ENCODE results near the gene ZFYVE21.

Gene ZFYVE21

GRCh38 chr14:103731481-103731880, 15.9 kb downstream of the ZFYVE21 start:
- Histone ChIP-seq H3K36me3 (ENCODE audit: control insufficient read depth in 2 of 2, insufficient read depth in 2 of 2, low read length in 2 of 2) (peaks cover 52 to 59% of the 10 kb centered on the region in 2 donors), H3K9ac (ENCODE audit: low read depth in 1 of 2, low read length in 2 of 2) (no peak overlapping the region)

GRCh38 chr14:103731916-103732867, 16.6 kb downstream of the ZFYVE21 start:
- H3K27ac ChIP-seq (ENCODE audit: low read depth in 2 of 2, low read length in 2 of 2) = no peak overlapping the region
- no peaks in the 10 kb centered on the region for H3K27me3 ChIP-seq (ENCODE audit: control insufficient read depth in 2 of 2, insufficient read depth in 2 of 2, low read length in 2 of 2)
- no peak overlapping the region for H3K4me3 ChIP-seq (ENCODE audit: low read length in 2 of 2)
- peaks cover 53 to 64% of the 10 kb centered on the region in 2 donors for H3K36me3 ChIP-seq (ENCODE audit: control insufficient read depth in 2 of 2, insufficient read depth in 2 of 2, low read length in 2 of 2)
- peaks cover 0 to 3% of the 10 kb centered on the region in 2 donors for H3K4me1 ChIP-seq (ENCODE audit: control insufficient read depth in 2 of 2, insufficient read depth in 2 of 2, low read length in 2 of 2)
- no peak overlapping the region for H3K9ac ChIP-seq (ENCODE audit: low read depth in 1 of 2, low read length in 2 of 2)
- H3K9me3 ChIP-seq (ENCODE audit: control insufficient read depth in 2 of 2, low read length in 2 of 2) = no peaks in the 10 kb centered on the region

More at GRCh38 chr14:103731481-103731880, 15.9 kb downstream of the ZFYVE21 start:
- Histone ChIP-seq H3K27me3 (ENCODE audit: control insufficient read depth in 2 of 2, insufficient read depth in 2 of 2, low read length in 2 of 2) (no peaks in the 10 kb centered on the region), H3K4me1 (ENCODE audit: control insufficient read depth in 2 of 2, insufficient read depth in 2 of 2, low read length in 2 of 2) (peaks cover 0 to 3% of the 10 kb centered on the region in 2 donors), H3K27ac (ENCODE audit: low read depth in 2 of 2, low read length in 2 of 2) (no peak overlapping the region), H3K4me3 (ENCODE audit: low read length in 2 of 2) (no peak overlapping the region), H3K9me3 (ENCODE audit: control insufficient read depth in 2 of 2, low read length in 2 of 2) (no peaks in the 10 kb centered on the region)

DNA sequence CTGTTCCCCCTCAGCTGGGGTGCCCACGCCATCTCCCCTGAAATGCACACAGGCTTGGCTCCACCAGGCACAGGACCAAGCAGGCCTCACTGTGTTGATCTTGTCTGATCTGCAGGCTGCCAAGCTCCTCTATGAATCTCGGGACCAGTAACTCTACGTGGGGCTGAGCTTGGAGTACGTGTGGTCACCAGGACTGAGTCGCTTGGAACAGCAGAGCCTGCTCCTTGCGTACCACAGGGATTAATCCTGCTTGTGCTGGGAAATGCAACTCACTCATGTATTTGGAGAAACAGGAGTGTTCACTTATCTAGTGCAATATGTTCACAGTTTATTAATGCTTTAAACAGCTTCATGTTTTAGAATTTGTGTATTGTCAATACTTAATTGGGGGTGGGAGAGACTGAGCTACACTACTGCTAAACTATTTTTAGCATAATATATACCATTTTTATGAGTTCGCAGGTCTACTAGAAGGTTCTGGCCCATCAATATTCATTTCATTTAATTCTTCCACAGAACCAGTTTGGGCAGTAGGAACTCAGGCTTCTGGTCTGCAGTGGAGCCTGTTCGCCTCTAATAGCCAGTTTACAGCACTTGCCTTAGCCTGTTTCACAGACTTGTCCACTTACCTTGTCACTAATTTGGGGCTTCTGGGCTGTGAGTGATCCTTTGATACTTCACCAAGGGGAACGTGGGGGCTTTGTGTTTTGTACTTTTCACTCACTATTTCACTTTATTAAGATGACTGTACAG, 17.4 kb downstream of the ZFYVE21 start:
- Histone ChIP-seq H3K9me3 (ENCODE audit: control insufficient read depth in 2 of 2, low read length in 2 of 2) (no peaks in the 10 kb centered on the region), H3K4me1 (ENCODE audit: control insufficient read depth in 2 of 2, insufficient read depth in 2 of 2, low read length in 2 of 2) (no peaks in the 10 kb centered on the region), H3K27me3 (ENCODE audit: control insufficient read depth in 2 of 2, insufficient read depth in 2 of 2, low read length in 2 of 2) (no peaks in the 10 kb centered on the region), H3K36me3 (ENCODE audit: control insufficient read depth in 2 of 2, insufficient read depth in 2 of 2, low read length in 2 of 2) (peaks cover 56 to 71% of the 10 kb centered on the region in 2 donors), H3K27ac (ENCODE audit: low read depth in 2 of 2, low read length in 2 of 2) (no peak overlapping the region), H3K9ac (ENCODE audit: low read depth in 1 of 2, low read length in 2 of 2) (no peak overlapping the region), H3K4me3 (ENCODE audit: low read length in 2 of 2) (no peak overlapping the region)

DNA sequence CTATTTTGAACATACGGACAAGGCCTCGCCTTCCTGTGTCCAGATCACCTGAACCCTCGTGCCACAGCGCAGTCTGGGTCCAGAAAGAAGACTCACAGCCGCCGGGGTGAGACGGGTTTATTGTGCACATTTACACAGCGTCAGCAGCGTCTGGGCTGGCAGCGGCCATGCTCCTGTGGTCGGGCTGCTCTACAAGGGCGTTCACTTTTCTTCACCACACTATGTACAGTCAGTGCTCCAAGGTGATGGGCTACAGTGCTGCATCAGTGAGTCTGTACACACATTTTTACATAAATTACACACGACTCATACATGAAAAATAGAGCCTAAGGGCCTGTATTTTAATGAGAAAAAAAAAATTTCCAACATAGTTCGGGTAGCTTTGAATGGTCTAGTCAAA, 18.0 kb downstream of the ZFYVE21 start:
- Histone ChIP-seq H3K27me3 (ENCODE audit: control insufficient read depth in 2 of 2, insufficient read depth in 2 of 2, low read length in 2 of 2) (no peaks in the 10 kb centered on the region), H3K4me1 (ENCODE audit: control insufficient read depth in 2 of 2, insufficient read depth in 2 of 2, low read length in 2 of 2) (no peaks in the 10 kb centered on the region), H3K9me3 (ENCODE audit: control insufficient read depth in 2 of 2, low read length in 2 of 2) (no peaks in the 10 kb centered on the region), H3K4me3 (ENCODE audit: low read length in 2 of 2) (no peak overlapping the region), H3K36me3 (ENCODE audit: control insufficient read depth in 2 of 2, insufficient read depth in 2 of 2, low read length in 2 of 2) (peaks cover 61 to 70% of the 10 kb centered on the region in 2 donors), H3K27ac (ENCODE audit: low read depth in 2 of 2, low read length in 2 of 2) (no peak overlapping the region), H3K9ac (ENCODE audit: low read depth in 1 of 2, low read length in 2 of 2) (no peak overlapping the region)

GRCh38 chr14:103734081-103734888, 18.7 kb downstream of the ZFYVE21 start:
- no peak overlapping the region for H3K27ac ChIP-seq (ENCODE audit: low read depth in 2 of 2, low read length in 2 of 2)
- H3K4me3 ChIP-seq (ENCODE audit: low read length in 2 of 2) = no peak overlapping the region
- no peak overlapping the region for H3K9ac ChIP-seq (ENCODE audit: low read depth in 1 of 2, low read length in 2 of 2)
- no peaks in the 10 kb centered on the region for H3K4me1 ChIP-seq (ENCODE audit: control insufficient read depth in 2 of 2, insufficient read depth in 2 of 2, low read length in 2 of 2)
- no peaks in the 10 kb centered on the region for H3K9me3 ChIP-seq (ENCODE audit: control insufficient read depth in 2 of 2, low read length in 2 of 2)
- H3K36me3 ChIP-seq (ENCODE audit: control insufficient read depth in 2 of 2, insufficient read depth in 2 of 2, low read length in 2 of 2) = peaks cover 61 to 71% of the 10 kb centered on the region in 2 donors
- H3K27me3 ChIP-seq (ENCODE audit: control insufficient read depth in 2 of 2, insufficient read depth in 2 of 2, low read length in 2 of 2) = no peaks in the 10 kb centered on the region

GRCh38 chr14:103735022-103735421, 19.4 kb downstream of the ZFYVE21 start:
- no peak overlapping the region for H3K4me3 ChIP-seq (ENCODE audit: low read length in 2 of 2)
- no peaks in the 10 kb centered on the region for H3K4me1 ChIP-seq (ENCODE audit: control insufficient read depth in 2 of 2, insufficient read depth in 2 of 2, low read length in 2 of 2)
- no peaks in the 10 kb centered on the region for H3K27me3 ChIP-seq (ENCODE audit: control insufficient read depth in 2 of 2, insufficient read depth in 2 of 2, low read length in 2 of 2)
- no peak overlapping the region for H3K9ac ChIP-seq (ENCODE audit: low read depth in 1 of 2, low read length in 2 of 2)
- H3K36me3 ChIP-seq (ENCODE audit: control insufficient read depth in 2 of 2, insufficient read depth in 2 of 2, low read length in 2 of 2) = peaks cover 64 to 70% of the 10 kb centered on the region in 2 donors
- no peak overlapping the region for H3K27ac ChIP-seq (ENCODE audit: low read depth in 2 of 2, low read length in 2 of 2)
- no peaks in the 10 kb centered on the region for H3K9me3 ChIP-seq (ENCODE audit: control insufficient read depth in 2 of 2, low read length in 2 of 2)

DNA sequence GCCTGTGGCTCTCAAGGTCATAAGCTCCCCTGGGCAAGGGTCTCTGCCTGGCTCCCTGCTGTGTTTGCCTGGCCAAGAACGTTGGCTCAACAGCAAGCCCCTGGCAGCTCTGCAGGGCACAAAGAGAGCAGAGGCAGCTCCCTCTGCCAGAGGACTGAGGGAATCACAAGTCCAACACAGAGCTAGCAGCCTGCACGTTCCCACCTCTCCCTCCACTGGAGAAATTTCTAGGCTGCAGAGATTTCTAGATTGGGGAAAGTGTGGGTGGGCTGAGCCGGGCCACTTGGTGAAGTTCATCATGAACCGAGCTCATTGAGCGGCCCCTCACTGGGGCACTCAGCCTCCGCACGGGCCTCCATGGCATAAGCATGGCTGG, 19.8 kb downstream of the ZFYVE21 start:
- Histone ChIP-seq H3K27ac (ENCODE audit: low read depth in 2 of 2, low read length in 2 of 2) (no peak overlapping the region), H3K9me3 (ENCODE audit: control insufficient read depth in 2 of 2, low read length in 2 of 2) (no peaks in the 10 kb centered on the region), H3K36me3 (ENCODE audit: control insufficient read depth in 2 of 2, insufficient read depth in 2 of 2, low read length in 2 of 2) (peaks cover 67 to 68% of the 10 kb centered on the region in 2 donors), H3K9ac (ENCODE audit: low read depth in 1 of 2, low read length in 2 of 2) (no peak overlapping the region), H3K27me3 (ENCODE audit: control insufficient read depth in 2 of 2, insufficient read depth in 2 of 2, low read length in 2 of 2) (no peaks in the 10 kb centered on the region), H3K4me3 (ENCODE audit: low read length in 2 of 2) (no peak overlapping the region), H3K4me1 (ENCODE audit: control insufficient read depth in 2 of 2, insufficient read depth in 2 of 2, low read length in 2 of 2) (no peaks in the 10 kb centered on the region)

GRCh38 chr14:103735815-103736545, 20.4 kb downstream of the ZFYVE21 start:
- no peaks in the 10 kb centered on the region for H3K4me1 ChIP-seq (ENCODE audit: control insufficient read depth in 2 of 2, insufficient read depth in 2 of 2, low read length in 2 of 2)
- H3K27me3 ChIP-seq (ENCODE audit: control insufficient read depth in 2 of 2, insufficient read depth in 2 of 2, low read length in 2 of 2) = no peaks in the 10 kb centered on the region
- H3K36me3 ChIP-seq (ENCODE audit: control insufficient read depth in 2 of 2, insufficient read depth in 2 of 2, low read length in 2 of 2) = peaks cover 66 to 70% of the 10 kb centered on the region in 2 donors
- no peaks in the 10 kb centered on the region for H3K9me3 ChIP-seq (ENCODE audit: control insufficient read depth in 2 of 2, low read length in 2 of 2)
- no peak overlapping the region for H3K27ac ChIP-seq (ENCODE audit: low read depth in 2 of 2, low read length in 2 of 2)
- no peak overlapping the region for H3K9ac ChIP-seq (ENCODE audit: low read depth in 1 of 2, low read length in 2 of 2)
- no peak overlapping the region for H3K4me3 ChIP-seq (ENCODE audit: low read length in 2 of 2)

Data from mucosa of rectum (tissue), 2 donors.